HG03066 (cell line): ENCODE data around the gene LRTM1.

Experiments used
- ATAC-seq: cut with Tn5 transposase; IDR thresholded peaks from one replicate; pipeline ENCODE4 v1.9.1; 2021; ENCODE audit warnings: low read depth; ENCODE audit not compliant: unreplicated experiment

Gene LRTM1

DNA sequence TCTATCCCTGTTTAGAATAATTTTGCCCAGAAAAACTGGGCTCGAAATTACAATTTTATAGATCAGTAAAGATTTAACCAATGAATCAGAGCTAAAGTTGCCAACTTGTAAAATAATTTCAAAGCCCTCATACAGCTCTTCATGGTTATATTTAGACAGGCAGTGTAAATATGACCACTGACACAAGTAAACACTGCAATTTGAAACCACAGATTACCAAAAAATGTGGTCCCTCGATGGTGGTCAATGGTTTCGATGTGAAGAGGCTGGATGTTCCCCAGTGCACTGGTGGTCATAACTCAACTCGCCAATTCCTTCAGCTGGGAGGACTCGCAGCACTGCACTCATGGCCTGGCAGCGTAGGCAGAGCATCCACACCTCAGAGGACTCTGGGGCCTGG is 28.6 kb downstream of the LRTM1 start:
- no peak for ATAC-seq

DNA sequence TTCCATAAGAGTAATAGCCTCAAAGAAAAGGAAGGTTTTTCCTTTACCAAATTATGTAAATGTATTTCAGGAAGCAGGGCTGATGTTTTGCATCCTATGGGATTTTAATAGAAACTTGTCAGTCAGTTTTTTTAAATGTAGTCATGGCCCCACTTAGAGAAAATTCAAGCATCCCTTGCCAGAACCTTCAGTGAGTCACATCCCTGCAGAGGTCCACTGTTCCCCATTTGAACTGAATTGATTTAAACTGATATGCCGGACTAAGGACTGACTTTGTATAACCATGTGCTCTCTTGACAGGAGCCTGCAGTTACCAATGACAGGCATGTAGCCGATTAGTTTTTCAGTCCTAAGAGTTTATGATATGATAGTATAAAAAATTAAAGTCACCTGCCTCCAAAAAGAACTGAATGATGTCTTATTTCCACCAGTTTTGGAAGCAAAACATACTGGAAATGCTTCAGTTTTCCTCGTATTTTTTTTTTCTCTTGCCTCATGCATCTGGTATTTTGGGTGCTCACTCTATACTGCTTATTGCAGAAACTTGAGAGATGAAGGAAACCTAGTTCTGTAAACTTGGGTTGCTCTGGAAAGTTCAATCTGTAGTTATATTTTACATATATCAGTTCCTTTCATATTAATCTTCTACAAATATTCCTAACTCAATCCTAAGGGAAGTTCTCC is 30.7 kb downstream of the LRTM1 start:
- ATAC-seq, result no peak

GRCh38 chr3:54895613-54896012 is 32.2 kb downstream of the LRTM1 start:
- no peak for ATAC-seq

- ATAC-seq, result no peak
Observed at GRCh38 chr3:54892168-54892567, 35.7 kb downstream of the LRTM1 start.

GRCh38 chr3:54891540-54891897 is 36.3 kb downstream of the LRTM1 start:
- ATAC-seq, result no peak

- no peak for ATAC-seq
Observed at GRCh38 chr3:54889731-54890130, 38.1 kb downstream of the LRTM1 start.

DNA sequence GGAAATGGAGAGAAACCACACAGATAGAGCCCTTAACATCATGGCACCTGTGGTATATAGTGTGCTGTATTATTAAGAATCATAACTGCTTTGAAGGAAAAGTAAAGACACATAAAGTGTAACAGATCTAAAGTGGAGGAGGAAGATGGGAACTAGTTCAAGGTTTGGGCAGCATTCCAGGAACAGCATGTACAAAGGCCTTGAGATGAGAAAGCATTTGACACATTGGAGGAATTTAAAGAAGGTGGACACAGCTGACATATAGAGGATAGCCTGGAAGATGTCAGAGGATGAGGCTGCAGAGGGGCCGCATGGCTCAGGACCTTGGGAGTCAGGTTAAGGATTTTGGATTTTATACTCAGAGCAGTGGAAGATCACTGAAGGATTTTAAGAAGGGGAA is 39.0 kb downstream of the LRTM1 start:
- ATAC-seq, result no peak

DNA sequence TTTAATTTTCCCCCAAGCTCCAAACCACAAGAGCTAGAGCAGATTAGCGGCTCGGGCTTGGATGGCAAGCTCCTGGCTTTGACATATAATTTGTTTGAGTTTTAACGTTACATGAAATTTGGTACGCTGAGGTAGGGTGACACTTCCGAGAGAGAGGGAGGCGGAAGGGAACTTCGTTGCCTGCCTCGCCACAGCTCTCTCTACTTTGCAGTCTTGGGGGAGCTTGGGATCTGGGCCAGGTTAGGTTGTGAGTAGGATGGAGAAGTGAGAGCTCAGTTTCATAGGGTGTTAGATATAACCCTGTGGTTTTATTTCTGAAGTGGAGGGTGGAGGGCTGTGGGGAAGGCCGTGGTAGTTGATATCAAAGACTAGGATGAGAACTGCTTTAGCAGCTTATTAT is 39.7 kb downstream of the LRTM1 start:
- ATAC-seq, result no peak

DNA sequence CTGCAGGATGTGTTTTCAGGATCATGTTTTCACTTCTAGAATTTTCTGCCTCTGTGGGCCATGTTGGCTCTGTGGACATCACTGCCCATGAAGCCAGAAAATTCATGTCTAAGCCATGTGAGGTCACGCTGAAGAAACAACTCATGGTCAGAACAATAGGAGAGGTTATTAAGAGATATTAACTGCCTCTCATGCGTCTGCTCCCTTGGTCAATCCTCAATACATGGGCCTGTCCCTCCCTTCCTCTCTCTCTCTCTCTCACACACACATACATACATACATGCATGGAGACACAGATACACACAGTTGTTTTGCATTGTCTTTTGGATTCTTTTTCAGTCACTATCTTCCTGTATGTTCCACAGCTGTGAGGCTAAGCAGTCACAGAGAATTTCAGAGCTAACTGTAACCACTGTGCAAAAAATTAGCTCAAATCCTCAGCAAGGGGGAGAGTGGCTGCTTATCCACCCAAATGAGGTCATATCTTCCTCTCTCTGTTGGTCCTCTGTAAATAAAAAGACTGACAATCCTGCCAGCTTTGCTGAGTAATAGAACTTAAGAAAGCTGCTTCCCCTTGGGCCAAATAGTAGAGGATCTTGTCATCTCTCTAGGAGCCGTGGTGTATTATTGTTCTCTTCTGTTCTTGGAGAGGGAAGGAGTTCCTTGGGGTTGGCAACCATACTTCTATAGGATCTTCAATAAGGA is 45.6 kb downstream of the LRTM1 start:
- no peak for ATAC-seq

GRCh38 chr3:54878145-54878544 is 49.7 kb downstream of the LRTM1 start:
- ATAC-seq, result no peak

- ATAC-seq, result no peak
Observed at GRCh38 chr3:54877730-54878129, 50.1 kb downstream of the LRTM1 start.

DNA sequence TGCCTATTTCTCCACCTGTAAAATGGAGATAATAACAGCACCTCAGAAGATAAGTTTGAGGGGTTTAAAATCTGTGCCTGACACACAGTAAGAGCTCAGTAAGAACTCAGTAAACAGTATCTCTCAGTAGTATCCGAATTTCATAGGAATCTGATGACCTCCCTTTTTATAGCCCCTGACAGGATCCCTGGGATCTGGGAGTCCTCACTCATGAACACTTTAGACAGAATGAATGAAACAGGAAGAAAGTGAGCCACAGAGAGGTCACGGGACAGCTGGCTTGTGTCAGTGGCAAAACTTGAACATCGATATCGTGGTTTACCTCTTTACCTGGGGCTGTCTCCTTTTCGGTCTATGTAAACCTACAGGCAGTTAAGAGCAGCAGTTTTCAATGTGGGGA is 51.2 kb downstream of the LRTM1 start:
- no peak for ATAC-seq

DNA sequence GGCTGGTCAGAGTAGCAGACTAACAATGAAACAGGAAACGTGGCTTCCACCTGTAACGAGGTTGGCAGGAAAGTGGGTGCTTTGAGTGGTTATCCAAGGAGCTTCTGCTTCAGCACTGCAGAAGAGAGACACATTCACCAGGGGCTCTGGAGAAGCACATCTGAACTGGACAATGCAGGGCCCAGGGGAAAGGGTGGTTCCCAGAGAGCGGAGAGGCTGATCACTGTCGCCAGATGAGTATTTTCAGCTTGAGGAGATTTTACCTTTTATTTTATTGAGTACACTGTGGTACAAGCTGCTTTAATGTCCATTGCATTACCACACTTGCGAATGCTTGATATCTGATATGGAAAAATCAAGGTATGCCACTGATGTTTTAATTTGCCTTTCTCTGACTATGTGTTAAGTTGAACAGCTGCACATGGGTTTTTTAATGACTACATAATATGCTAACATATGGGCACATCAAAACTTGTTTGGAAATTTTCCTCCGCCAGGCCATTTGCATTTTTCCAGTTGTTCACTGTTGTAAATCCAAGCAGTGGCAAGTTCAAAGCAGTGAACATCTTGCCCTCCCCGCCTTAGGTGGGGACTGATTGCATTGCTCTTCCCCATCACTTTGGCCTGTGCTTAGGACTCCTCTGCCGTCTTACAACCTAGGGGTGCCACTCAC is 52.1 kb downstream of the LRTM1 start:
- ATAC-seq, result no peak

- no peak for ATAC-seq
Observed at GRCh38 chr3:54874816-54875556, 52.9 kb downstream of the LRTM1 start.

GRCh38 chr3:54873059-54874010 is 54.5 kb downstream of the LRTM1 start:
- ATAC-seq, result no peak

- no peak for ATAC-seq
Observed at GRCh38 chr3:54871867-54872266, 56.0 kb downstream of the LRTM1 start.

- ATAC-seq, result no peak
Observed at GRCh38 chr3:54870423-54870822, 57.4 kb downstream of the LRTM1 start.
